ENCODE measurements around the gene FANCM.

The FANCM gene

GRCh38 chr14:45169906-45170305, 34.2 kb downstream of the FANCM start:
- no peak for TF ChIP-seq REST (IDR thresholded peaks at IDR 0.05; ENCODE audit: insufficient read depth in 1 of 2, low read depth in 2 of 2, low read length in 2 of 2)
- no peak for TF ChIP-seq SIN3A (IDR thresholded peaks at IDR 0.05; ENCODE audit: borderline replicate concordance, insufficient read depth, low read length)
- TF ChIP-seq POLR2AphosphoS5 (IDR thresholded peaks at IDR 0.05; ENCODE audit: low read depth, low read length): no peak
- TF ChIP-seq TAF1 (IDR thresholded peaks at IDR 0.05; ENCODE audit: borderline replicate concordance, insufficient read depth, low read length): no peak
- TF ChIP-seq FOXP2 (optimal IDR thresholded peaks at IDR 0.05; ENCODE audit: borderline replicate concordance, extremely low read depth, extremely low read length, insufficient read depth): no peak

GRCh38 chr14:45177076-45177475, 41.3 kb downstream of the FANCM start:
- TF ChIP-seq SIN3A (IDR thresholded peaks at IDR 0.05; ENCODE audit: borderline replicate concordance, insufficient read depth, low read length): no peak
- TF ChIP-seq TAF1 (IDR thresholded peaks at IDR 0.05; ENCODE audit: borderline replicate concordance, insufficient read depth, low read length): no peak
- no peak for TF ChIP-seq FOXP2 (optimal IDR thresholded peaks at IDR 0.05; ENCODE audit: borderline replicate concordance, extremely low read depth, extremely low read length, insufficient read depth)
- TF ChIP-seq REST (IDR thresholded peaks at IDR 0.05; ENCODE audit: insufficient read depth in 1 of 2, low read depth in 2 of 2, low read length in 2 of 2): no peak
- TF ChIP-seq POLR2AphosphoS5 (IDR thresholded peaks at IDR 0.05; ENCODE audit: low read depth, low read length): no peak

GRCh38 chr14:45181329-45181728, 45.6 kb downstream of the FANCM start:
- no peak for TF ChIP-seq SIN3A (IDR thresholded peaks at IDR 0.05; ENCODE audit: borderline replicate concordance, insufficient read depth, low read length)
- TF ChIP-seq REST (IDR thresholded peaks at IDR 0.05; ENCODE audit: insufficient read depth in 1 of 2, low read depth in 2 of 2, low read length in 2 of 2): no peak
- TF ChIP-seq FOXP2 (optimal IDR thresholded peaks at IDR 0.05; ENCODE audit: borderline replicate concordance, extremely low read depth, extremely low read length, insufficient read depth): no peak
- TF ChIP-seq POLR2AphosphoS5 (IDR thresholded peaks at IDR 0.05; ENCODE audit: low read depth, low read length): no peak
- TF ChIP-seq TAF1 (IDR thresholded peaks at IDR 0.05; ENCODE audit: borderline replicate concordance, insufficient read depth, low read length): no peak

GRCh38 chr14:45181806-45182205, 46.1 kb downstream of the FANCM start:
- TF ChIP-seq REST (IDR thresholded peaks at IDR 0.05; ENCODE audit: insufficient read depth in 1 of 2, low read depth in 2 of 2, low read length in 2 of 2): no peak
- no peak for TF ChIP-seq TAF1 (IDR thresholded peaks at IDR 0.05; ENCODE audit: borderline replicate concordance, insufficient read depth, low read length)
- no peak for TF ChIP-seq POLR2AphosphoS5 (IDR thresholded peaks at IDR 0.05; ENCODE audit: low read depth, low read length)

- TF ChIP-seq SIN3A (IDR thresholded peaks at IDR 0.05; ENCODE audit: borderline replicate concordance, insufficient read depth, low read length) (no peak), REST (IDR thresholded peaks at IDR 0.05; ENCODE audit: insufficient read depth in 1 of 2, low read depth in 2 of 2, low read length in 2 of 2) (no peak), TAF1 (IDR thresholded peaks at IDR 0.05; ENCODE audit: borderline replicate concordance, insufficient read depth, low read length) (no peak), FOXP2 (optimal IDR thresholded peaks at IDR 0.05; ENCODE audit: borderline replicate concordance, extremely low read depth, extremely low read length, insufficient read depth) (no peak)
Observed at GRCh38 chr14:45185100-45185814, 49.5 kb downstream of the FANCM start.

Data from PFSK-1 (cell line).